ENCODE measurements around the gene FRY. TPM values are rescaled to one million over a fixed set of nuclear protein-coding genes. Genes with fewer than 3 reads are reported as not detected.

Gene FRY
- total and polyA plus RNA-seq, 2 of the 13 experiments (the other 11 are each of a cell fraction or from before 2014, with no cell fraction given) = 8.2 to 13.1 TPM

- TF ChIP-seq ZNF570 (CRISPR knock-in tag; IDR thresholded peaks at IDR 0.05; ENCODE audit: borderline replicate concordance) = no peak
- no peak for TF ChIP-seq POLR2A (IDR thresholded peaks at IDR 0.05; ENCODE audit: insufficient read depth in 1 of 2, low read depth in 2 of 2, low read length in 2 of 2)
- no peak for TF ChIP-seq ZNF773 (CRISPR knock-in tag; IDR thresholded peaks at IDR 0.05; ENCODE audit: borderline replicate concordance)
- TF ChIP-seq ZNF362 (CRISPR knock-in tag; IDR thresholded peaks at IDR 0.05; ENCODE audit: borderline replicate concordance) = no peak
- no peak for TF ChIP-seq KLF15 (CRISPR knock-in tag; IDR thresholded peaks at IDR 0.05; ENCODE audit: borderline replicate concordance)
- TF ChIP-seq GATAD2A (CRISPR knock-in tag; IDR thresholded peaks at IDR 0.05) = no peak
- no peak for TF ChIP-seq ZNF577 (CRISPR knock-in tag; IDR thresholded peaks at IDR 0.05; ENCODE audit: borderline replicate concordance, low read depth)
- no peak for TF ChIP-seq SNRNP70 (IDR thresholded peaks at IDR 0.05; ENCODE audit: low read depth, low read length)
- no peak for TF ChIP-seq ZNF296 (CRISPR knock-in tag; conservative IDR thresholded peaks at IDR 0.05)
- no peak for TF ChIP-seq FOXM1 (CRISPR knock-in tag; IDR thresholded peaks at IDR 0.05)
- TF ChIP-seq ZNF616 (CRISPR knock-in tag; IDR thresholded peaks at IDR 0.05; ENCODE audit: low read depth) = no peak
- TF ChIP-seq PTBP1 (IDR thresholded peaks at IDR 0.05; ENCODE audit: low read depth, low read length, poor library complexity, severe bottlenecking) = no peak
- TF ChIP-seq SIX1 (CRISPR knock-in tag; IDR thresholded peaks at IDR 0.05; ENCODE audit: borderline replicate concordance) = peak; percentile 53; the same call in 1 of the 2 replicates
- TF ChIP-seq ZNF879 (CRISPR knock-in tag; IDR thresholded peaks at IDR 0.05) = no peak
- no peak for TF ChIP-seq MLLT10 (CRISPR knock-in tag; IDR thresholded peaks at IDR 0.05)
- TF ChIP-seq ZNF142 (CRISPR knock-in tag; IDR thresholded peaks at IDR 0.05) = no peak
- 0 out of 2 replicates have a peak, but pooled peaks have one; percentile 23 for TF ChIP-seq SAP130 (CRISPR knock-in tag; IDR thresholded peaks at IDR 0.05; ENCODE audit: low read depth)
- TF ChIP-seq SIX4 (CRISPR knock-in tag; IDR thresholded peaks at IDR 0.05) = 0 out of 2 replicates have a peak, but pooled peaks have one; percentile 18
- TF ChIP-seq, protein P1, sequence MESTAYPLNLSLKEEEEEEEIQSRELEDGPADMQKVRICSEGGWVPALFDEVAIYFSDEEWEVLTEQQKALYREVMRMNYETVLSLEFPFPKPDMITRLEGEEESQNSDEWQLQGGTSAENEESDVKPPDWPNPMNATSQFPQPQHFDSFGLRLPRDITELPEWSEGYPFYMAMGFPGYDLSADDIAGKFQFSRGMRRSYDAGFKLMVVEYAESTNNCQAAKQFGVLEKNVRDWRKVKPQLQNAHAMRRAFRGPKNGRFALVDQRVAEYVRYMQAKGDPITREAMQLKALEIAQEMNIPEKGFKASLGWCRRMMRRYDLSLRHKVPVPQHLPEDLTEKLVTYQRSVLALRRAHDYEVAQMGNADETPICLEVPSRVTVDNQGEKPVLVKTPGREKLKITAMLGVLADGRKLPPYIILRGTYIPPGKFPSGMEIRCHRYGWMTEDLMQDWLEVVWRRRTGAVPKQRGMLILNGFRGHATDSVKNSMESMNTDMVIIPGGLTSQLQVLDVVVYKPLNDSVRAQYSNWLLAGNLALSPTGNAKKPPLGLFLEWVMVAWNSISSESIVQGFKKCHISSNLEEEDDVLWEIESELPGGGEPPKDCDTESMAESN (CRISPR knock-in tag; conservative IDR thresholded peaks at IDR 0.05) = no peak
- TF ChIP-seq ZBTB20 (CRISPR knock-in tag; IDR thresholded peaks at IDR 0.05; ENCODE audit: borderline replicate concordance, low read depth) = peak; percentile 47; the same call in 1 of the 2 replicates
- TF ChIP-seq SMAD9 (CRISPR knock-in tag; IDR thresholded peaks at IDR 0.05) = no peak
- no peak for TF ChIP-seq ELF1 (CRISPR knock-in tag; IDR thresholded peaks at IDR 0.05)
These were observed 289.0 kb downstream of the FRY start (continued) for GRCh38 chr13:32320528-32320927.

Data from HepG2 (cell line).